K562 treated with DMSO at 1 percent for 24 hours (cell line): ENCODE results near the gene MYH13. TPM values are rescaled to one million over a fixed set of nuclear protein-coding genes. Genes with fewer than 3 reads are reported as not detected.

ENCODE experiments used
- total RNA-seq: library from RNA; unstranded; fragments of 300-600 nt; gene quantifications from 2 replicates; pipeline ENCODE4 v1.2.3, GENCODE V29; 2022; ENCODE audit warnings: low read depth; ENCODE audit not compliant: insufficient read depth

MYH13 gene
- not detected in 2 replicates for total RNA-seq

DNA sequence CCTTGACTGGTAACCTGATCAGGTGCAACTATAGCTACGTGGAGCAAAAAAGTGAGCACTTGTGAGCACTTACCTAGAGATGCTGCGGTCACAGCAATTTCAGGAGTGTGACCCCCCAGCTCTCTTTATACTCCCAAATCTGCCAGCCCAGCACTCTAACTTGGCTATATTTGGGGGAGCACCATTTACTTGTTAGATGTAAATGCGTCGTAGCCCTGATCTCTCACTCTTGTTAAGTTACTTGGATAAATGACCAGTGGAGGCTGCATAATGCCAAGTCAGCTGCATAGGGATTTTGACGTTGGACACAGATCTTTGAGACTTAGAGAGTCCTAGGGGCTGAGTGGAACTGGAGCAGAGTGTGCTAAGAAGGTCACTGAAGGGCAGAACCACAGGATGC, at the start of gene MYH13:
MYH13 (minus strand) TSS at position 101 of the 400 bp plus-strand sequence. CDS start 8,476 bp downstream, outside the sequence.

DNA sequence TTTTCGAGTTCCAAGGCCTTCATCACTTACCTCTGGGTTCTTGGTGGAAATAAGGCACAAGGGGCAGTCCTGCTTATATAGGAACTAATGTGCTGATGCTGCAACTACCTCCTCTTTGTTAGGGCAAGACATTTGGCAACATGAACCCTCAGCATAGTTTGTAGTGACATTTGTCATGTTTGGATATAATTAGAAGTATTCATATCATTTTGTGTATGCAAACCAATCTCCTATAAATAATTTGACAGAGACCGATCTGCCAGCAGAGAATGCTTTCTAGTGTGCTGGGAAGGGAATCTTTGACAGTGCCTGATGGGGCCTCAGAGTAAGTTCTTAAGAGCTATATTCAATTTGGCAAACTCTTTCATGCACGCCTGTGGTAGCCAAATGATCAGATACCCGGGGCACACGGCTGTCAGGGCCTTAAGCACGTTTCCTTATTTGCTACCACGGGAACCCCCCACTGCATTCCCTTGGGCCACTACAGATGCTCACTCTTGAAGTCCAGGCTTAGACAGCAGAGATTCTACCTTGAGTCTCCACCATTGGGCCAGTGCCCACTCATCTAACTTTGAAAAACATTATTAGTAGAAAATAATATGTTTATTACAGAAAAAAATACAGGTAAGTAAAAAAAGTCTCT, 49.2 kb upstream of the MYH13 start, which contains the start of gene MYH8:
MYH8 (minus strand) TSS at position 51 of the 643 bp plus-strand sequence. CDS start 1,723 bp downstream, outside the sequence.

Other genes with a start within 250 kb of the MYH13 start
- 0.39 and 0.54 TPM in 2 replicates for gene GAS7, start 174.4 kb downstream of the MYH13 start, total RNA-seq
- not detected in 2 replicates for gene MYH8, start 48.9 kb upstream of the MYH13 start, total RNA-seq
- not detected in 2 replicates for gene MYH4, start 96.6 kb upstream of the MYH13 start, total RNA-seq
- gene MYH1, start 145.5 kb upstream of the MYH13 start, total RNA-seq, result not detected in 2 replicates
- gene MYH2, start 176.7 kb upstream of the MYH13 start, total RNA-seq, result not detected in 2 replicates